Keratinocyte (primary cell): Measurements from ENCODE around the gene CHST13. TPM values are rescaled to one million over a fixed set of nuclear protein-coding genes. Genes with fewer than 3 reads are reported as not detected.

Experiments used
- DNase-seq: peaks from one replicate; pipeline ENCODE4 v3.0.0-alpha.2; 2011; ENCODE audit warnings: low read depth, missing footprints, low spot score
- FAIRE-seq: peaks from 2 replicates; lab custom pipeline; 2011; peaks lifted over from hg19 to GRCh38; lab: Jason Lieb, UNC
- H2AFZ ChIP-seq: 2 replicates; pipeline ENCODE4 v1.6.0; 2012; ENCODE audit warnings: low read length, control low read depth, inconsistent platforms; ENCODE audit not compliant: control insufficient read depth
- H3K27ac ChIP-seq: 2 replicates; pipeline ENCODE4 v1.5.1; 2011; ENCODE audit warnings: low read length; ENCODE audit not compliant: control insufficient read depth, insufficient read depth
- H3K27me3 ChIP-seq: 3 replicates; pipeline ENCODE4 v1.6.0; 2011; ENCODE audit warnings: low read length; ENCODE audit not compliant: control insufficient read depth, insufficient read depth; ENCODE audit errors: extremely low read depth
- H3K36me3 ChIP-seq, 2 experiments: 2 replicates in 1 of 2; 3 replicates in 1 of 2; pipeline ENCODE4 v1.5.1; 2011; ENCODE audit warnings: low read length in 2 of 2, mild to moderate bottlenecking in 1 of 2; ENCODE audit not compliant: control insufficient read depth in 2 of 2, insufficient read depth in 2 of 2; ENCODE audit errors: extremely low read depth in 1 of 2
- H3K4me1 ChIP-seq: 3 replicates; pipeline ENCODE4 v1.5.1; 2011; ENCODE audit warnings: low read length; ENCODE audit not compliant: control insufficient read depth, insufficient read depth; ENCODE audit errors: extremely low read depth
- H3K4me2 ChIP-seq: 3 replicates; pipeline ENCODE4 v1.6.0; 2011; ENCODE audit warnings: low read depth, low read length; ENCODE audit not compliant: control insufficient read depth, insufficient read depth; ENCODE audit errors: extremely low read depth
- H3K4me3 ChIP-seq, 3 experiments: fragments of 200-600 bp in 1 of 3; sonication (generic) in 1 of 3; 2 replicates in 2 of 3; 3 replicates in 1 of 3; pipeline ENCODE4 v1.5.1; 2011 to 2016; ENCODE audit warnings: low read length in 3 of 3, mild to moderate bottlenecking in 3 of 3, control low read depth in 2 of 3, inconsistent platforms in 1 of 3, low read depth in 1 of 3, mixed read lengths in 1 of 3, mixed run types in 1 of 3, moderate library complexity in 1 of 3; ENCODE audit not compliant: control insufficient read depth in 2 of 3, insufficient read depth in 2 of 3; ENCODE audit errors: extremely low read depth in 1 of 3
- H3K79me2 ChIP-seq: 2 replicates; pipeline ENCODE4 v1.6.0; 2012; ENCODE audit warnings: low read length; ENCODE audit not compliant: control insufficient read depth, insufficient read depth
- H3K9ac ChIP-seq: 3 replicates; pipeline ENCODE4 v1.6.0; 2011; ENCODE audit warnings: low read length; ENCODE audit not compliant: control insufficient read depth, insufficient read depth; ENCODE audit errors: extremely low read depth
- H3K9me1 ChIP-seq: 3 replicates; pipeline ENCODE4 v1.6.0; 2011; ENCODE audit warnings: low read length; ENCODE audit not compliant: control insufficient read depth, insufficient read depth; ENCODE audit errors: extremely low read depth
- H3K9me3 ChIP-seq: 2 replicates; pipeline ENCODE4 v1.5.1; 2012; ENCODE audit warnings: low read depth, low read length; ENCODE audit not compliant: control insufficient read depth
- H4K20me1 ChIP-seq: 3 replicates; pipeline ENCODE4 v1.6.0; 2011; ENCODE audit warnings: low read length; ENCODE audit not compliant: control insufficient read depth, insufficient read depth; ENCODE audit errors: extremely low read depth
- EZH2 ChIP-seq: IDR thresholded peaks from one replicate; pipeline ENCODE4 v1.6.1; 2012; ENCODE audit warnings: inconsistent platforms, mild to moderate bottlenecking, low read length, moderate library complexity
- dilution Hi-C: fragments of 300-500 bp; cut with MboI; formaldehyde crosslinking; loops from one replicate; pipeline ENCODE4 v1.7.0; 2020; ENCODE audit warnings: low sequenced_read_pairs; ENCODE audit not compliant: extremely low pct_ligation_motif_present
- polyA plus RNA-seq, 5 experiments: library from polyadenylated mRNA; depleted of rRNA in 3 of 5; stranded (reverse) in 3 of 5; stranded (forward) in 1 of 5; unstranded in 1 of 5; fragments of >200 nt; gene quantifications; 1 replicate in 1 of 5; 2 replicates in 3 of 5; 3 replicates in 1 of 5; pipeline versions ENCODE4 v1.2.1 to v1.2.3, GENCODE V29; 2011 to 2012; ENCODE audit warnings: missing spikeins in 2 of 5, low read depth in 1 of 5, low replicate concordance in 1 of 5
- TF ChIP-seq, protein P1 (sequence below), 3 experiments: IDR thresholded peaks in 1 of 3; conservative IDR thresholded peaks in 1 of 3; optimal IDR thresholded peaks in 1 of 3; 2 replicates in 2 of 3; 3 replicates in 1 of 3; pipeline versions ENCODE3 to v1.5.1; 2011; ENCODE audit warnings: low read length in 3 of 3, mild to moderate bottlenecking in 3 of 3, moderate library complexity in 2 of 3, control low read depth in 1 of 3, inconsistent platforms in 1 of 3; ENCODE audit not compliant: insufficient read depth in 2 of 3; ENCODE audit errors: extremely low read depth in 1 of 3

The CHST13 gene
- polyA plus RNA-seq, 1 donor (not counting 4 experiments of a cell fraction or from before 2014, with no cell fraction given): not detected

GRCh38 chr3:126548556-126549466 is 24.9 kb downstream of the CHST13 start:
- H3K9ac ChIP-seq: no peak overlapping the region
- TF ChIP-seq EZH2: no peak
- no peak for DNase-seq
- FAIRE-seq: no peak
- no peak overlapping the region for H3K4me3 ChIP-seq
- H3K27me3 ChIP-seq: peaks cover 31% of the 10 kb centered on the region
- H3K9me3 ChIP-seq: no peaks in the 10 kb centered on the region
- H2AFZ ChIP-seq: no peak overlapping the region
- dilution Hi-C loops: no loop called here
- H3K79me2 ChIP-seq: no peaks in the 10 kb centered on the region
- H3K4me1 ChIP-seq: no peaks in the 10 kb centered on the region
- no peaks in the 10 kb centered on the region for H3K9me1 ChIP-seq
- no peaks in the 10 kb centered on the region for H3K36me3 ChIP-seq
- H4K20me1 ChIP-seq: no peaks in the 10 kb centered on the region
- H3K4me2 ChIP-seq: no peak overlapping the region
- H3K27ac ChIP-seq: no peak overlapping the region

GRCh38 chr3:126549861-126550487 is 26.0 kb downstream of the CHST13 start:
- no peaks in the 10 kb centered on the region for H3K36me3 ChIP-seq
- dilution Hi-C loops: no loop called here
- H3K4me3 ChIP-seq: no peak overlapping the region
- DNase-seq: no peak
- no peaks in the 10 kb centered on the region for H3K4me1 ChIP-seq
- no peak overlapping the region for H3K27ac ChIP-seq
- H3K9me3 ChIP-seq: no peaks in the 10 kb centered on the region
- H3K79me2 ChIP-seq: no peaks in the 10 kb centered on the region
- H3K9ac ChIP-seq: no peak overlapping the region
- no peak for FAIRE-seq
- no peak overlapping the region for H2AFZ ChIP-seq
- H3K9me1 ChIP-seq: no peaks in the 10 kb centered on the region
- no peak overlapping the region for H3K4me2 ChIP-seq
- TF ChIP-seq, protein P1, sequence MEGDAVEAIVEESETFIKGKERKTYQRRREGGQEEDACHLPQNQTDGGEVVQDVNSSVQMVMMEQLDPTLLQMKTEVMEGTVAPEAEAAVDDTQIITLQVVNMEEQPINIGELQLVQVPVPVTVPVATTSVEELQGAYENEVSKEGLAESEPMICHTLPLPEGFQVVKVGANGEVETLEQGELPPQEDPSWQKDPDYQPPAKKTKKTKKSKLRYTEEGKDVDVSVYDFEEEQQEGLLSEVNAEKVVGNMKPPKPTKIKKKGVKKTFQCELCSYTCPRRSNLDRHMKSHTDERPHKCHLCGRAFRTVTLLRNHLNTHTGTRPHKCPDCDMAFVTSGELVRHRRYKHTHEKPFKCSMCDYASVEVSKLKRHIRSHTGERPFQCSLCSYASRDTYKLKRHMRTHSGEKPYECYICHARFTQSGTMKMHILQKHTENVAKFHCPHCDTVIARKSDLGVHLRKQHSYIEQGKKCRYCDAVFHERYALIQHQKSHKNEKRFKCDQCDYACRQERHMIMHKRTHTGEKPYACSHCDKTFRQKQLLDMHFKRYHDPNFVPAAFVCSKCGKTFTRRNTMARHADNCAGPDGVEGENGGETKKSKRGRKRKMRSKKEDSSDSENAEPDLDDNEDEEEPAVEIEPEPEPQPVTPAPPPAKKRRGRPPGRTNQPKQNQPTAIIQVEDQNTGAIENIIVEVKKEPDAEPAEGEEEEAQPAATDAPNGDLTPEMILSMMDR (optimal IDR thresholded peaks at IDR 0.05 in 1 of 3, IDR thresholded peaks at IDR 0.05 in 1 of 3, conservative IDR thresholded peaks at IDR 0.05 in 1 of 3; ENCODE audit: extremely low read depth in 1 of 3, insufficient read depth in 2 of 3, low read length in 3 of 3): no peak
- no peak for TF ChIP-seq EZH2
- no peaks in the 10 kb centered on the region for H4K20me1 ChIP-seq
- H3K27me3 ChIP-seq: peaks cover 31% of the 10 kb centered on the region
